ENCODE measurements around the gene ECT2L. TPM values are rescaled to one million over a fixed set of nuclear protein-coding genes. Genes with fewer than 3 reads are reported as not detected.

Gene ECT2L
- total RNA-seq, 1 donor from 2014 or later, result not detected

DNA sequence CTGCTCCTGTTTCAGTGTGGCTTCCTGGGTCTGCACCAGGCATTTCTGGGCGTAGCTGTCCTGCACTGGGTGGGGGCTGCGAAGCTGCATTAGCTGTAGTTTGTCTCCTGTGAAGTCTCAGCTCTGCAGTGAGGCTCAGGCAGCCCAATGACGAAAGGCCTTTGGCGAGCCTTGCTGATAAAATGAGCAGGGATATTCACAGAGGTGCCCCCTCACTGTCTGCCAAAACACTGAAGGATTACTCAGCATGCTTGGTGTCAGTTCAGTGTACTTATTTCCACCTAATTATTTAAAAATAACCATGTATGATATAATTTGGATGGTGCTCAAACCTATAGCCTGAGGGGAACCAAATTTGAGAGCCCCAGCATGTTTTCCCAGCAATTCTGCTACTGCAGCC, 73.5 kb downstream of the ECT2L start:
- TF ChIP-seq, protein P1, sequence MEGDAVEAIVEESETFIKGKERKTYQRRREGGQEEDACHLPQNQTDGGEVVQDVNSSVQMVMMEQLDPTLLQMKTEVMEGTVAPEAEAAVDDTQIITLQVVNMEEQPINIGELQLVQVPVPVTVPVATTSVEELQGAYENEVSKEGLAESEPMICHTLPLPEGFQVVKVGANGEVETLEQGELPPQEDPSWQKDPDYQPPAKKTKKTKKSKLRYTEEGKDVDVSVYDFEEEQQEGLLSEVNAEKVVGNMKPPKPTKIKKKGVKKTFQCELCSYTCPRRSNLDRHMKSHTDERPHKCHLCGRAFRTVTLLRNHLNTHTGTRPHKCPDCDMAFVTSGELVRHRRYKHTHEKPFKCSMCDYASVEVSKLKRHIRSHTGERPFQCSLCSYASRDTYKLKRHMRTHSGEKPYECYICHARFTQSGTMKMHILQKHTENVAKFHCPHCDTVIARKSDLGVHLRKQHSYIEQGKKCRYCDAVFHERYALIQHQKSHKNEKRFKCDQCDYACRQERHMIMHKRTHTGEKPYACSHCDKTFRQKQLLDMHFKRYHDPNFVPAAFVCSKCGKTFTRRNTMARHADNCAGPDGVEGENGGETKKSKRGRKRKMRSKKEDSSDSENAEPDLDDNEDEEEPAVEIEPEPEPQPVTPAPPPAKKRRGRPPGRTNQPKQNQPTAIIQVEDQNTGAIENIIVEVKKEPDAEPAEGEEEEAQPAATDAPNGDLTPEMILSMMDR (IDR thresholded peaks at IDR 0.05), result no peak
- Histone ChIP-seq H3K27ac (no peak overlapping the region), H3K27me3 (no peaks in the 10 kb centered on the region), H3K4me1 (no peaks in the 10 kb centered on the region), H3K36me3 (no peaks in the 10 kb centered on the region), H3K4me3 (no peak overlapping the region), H3K9me3 (no peaks in the 10 kb centered on the region)
- no peak for DNase-seq
- no peak for ATAC-seq
- intact Hi-C loops (cut with DNase I), result no loop called here

DNA sequence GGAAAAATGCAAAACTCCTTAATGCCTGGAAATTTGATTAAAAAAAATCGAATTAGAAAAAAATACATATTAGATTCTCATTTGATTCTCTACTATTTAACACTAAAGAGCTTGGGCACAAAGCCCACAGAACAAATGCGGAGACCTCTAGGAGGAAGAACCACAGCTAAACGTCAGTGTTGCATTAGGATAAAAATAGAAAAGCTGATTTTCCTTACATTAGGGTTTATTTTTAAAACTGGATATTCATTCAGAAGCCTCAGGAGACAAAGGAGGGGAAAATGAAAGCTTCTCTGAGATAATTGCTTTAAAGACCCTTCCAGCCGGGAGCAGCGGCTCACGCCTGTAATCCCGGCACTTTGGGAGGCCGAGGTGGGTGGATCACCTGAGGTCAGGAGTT, 77.3 kb downstream of the ECT2L start:
- H3K9me3 ChIP-seq, result no peaks in the 10 kb centered on the region
- no peaks in the 10 kb centered on the region for H3K4me1 ChIP-seq
- TF ChIP-seq, protein P1 (IDR thresholded peaks at IDR 0.05), result no peak
- H3K4me3 ChIP-seq, result no peak overlapping the region
- no peaks in the 10 kb centered on the region for H3K27me3 ChIP-seq
- intact Hi-C loops (cut with DNase I), result no loop called here
- DNase-seq, result no peak
- no peak overlapping the region for H3K27ac ChIP-seq
- H3K36me3 ChIP-seq, result no peaks in the 10 kb centered on the region
- no peak for ATAC-seq

DNA sequence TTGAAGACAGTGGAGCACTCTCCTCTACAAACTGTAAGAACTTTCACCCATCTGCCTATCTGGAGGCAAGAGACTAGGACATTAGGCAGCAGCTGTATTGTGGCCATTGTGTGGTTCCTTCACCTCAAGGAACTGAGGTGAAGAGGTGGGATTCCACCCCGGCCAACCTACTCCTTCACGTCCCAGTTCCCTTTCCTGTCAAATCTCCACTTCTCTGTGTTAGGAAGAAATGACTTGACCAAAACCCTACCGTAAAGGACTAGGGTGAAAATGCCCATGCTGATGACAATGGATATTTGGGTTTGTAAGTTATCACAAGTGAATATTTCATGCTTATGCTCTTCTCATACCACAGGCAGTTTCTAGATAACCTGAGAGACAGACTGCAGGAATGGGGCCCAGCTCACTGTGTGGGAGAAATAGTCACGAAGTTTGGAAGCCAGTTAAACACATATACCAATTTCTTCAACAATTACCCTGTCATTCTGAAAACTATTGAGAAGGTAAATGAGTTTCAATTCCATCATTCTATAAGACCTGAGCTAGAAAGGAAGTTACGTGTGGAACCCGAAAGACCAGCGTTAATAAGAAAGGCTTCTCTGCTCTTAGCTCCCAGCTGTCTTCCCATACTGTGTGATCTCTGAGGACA, 86.6 kb downstream of the ECT2L start:
- DNase-seq, result no peak
- TF ChIP-seq, protein P1 (IDR thresholded peaks at IDR 0.05), result no peak
- Histone ChIP-seq H3K4me1 (no peaks in the 10 kb centered on the region), H3K9me3 (no peaks in the 10 kb centered on the region), H3K27ac (no peak overlapping the region), H3K4me3 (no peak overlapping the region), H3K27me3 (no peaks in the 10 kb centered on the region), H3K36me3 (no peaks in the 10 kb centered on the region)
- intact Hi-C loops (cut with DNase I), result no loop called here
- ATAC-seq, result no peak

DNA sequence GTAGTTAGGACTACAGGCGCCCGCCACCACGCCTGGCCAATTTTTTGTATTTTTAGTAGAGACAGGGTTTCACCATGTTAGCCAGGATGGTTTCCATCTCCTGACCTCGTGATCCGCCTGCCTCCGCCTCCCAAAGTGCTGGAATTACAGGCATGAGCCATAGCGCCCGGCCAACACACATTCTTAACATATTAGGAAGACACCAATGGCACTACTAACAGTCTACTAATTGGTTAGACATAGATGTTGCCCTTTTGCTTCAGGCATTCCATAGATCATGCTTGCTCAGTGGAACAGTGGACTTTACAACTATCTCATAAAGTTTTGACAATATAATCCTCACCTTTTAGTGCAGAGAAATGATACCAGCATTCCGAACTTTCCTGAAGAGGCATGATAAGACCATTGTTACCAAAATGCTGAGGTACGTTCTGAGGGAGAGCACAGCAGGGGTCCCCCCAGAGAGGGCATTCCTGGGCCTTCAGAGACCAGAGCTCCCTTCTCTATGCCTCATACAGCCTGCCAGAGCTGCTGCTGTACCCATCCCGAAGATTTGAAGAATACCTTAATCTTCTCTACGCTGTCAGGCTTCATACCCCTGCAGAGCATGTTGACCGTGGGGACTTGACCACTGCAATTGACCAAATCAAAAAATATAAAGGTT, 89.4 kb downstream of the ECT2L start:
- intact Hi-C loops (cut with DNase I), result no loop called here

DNA sequence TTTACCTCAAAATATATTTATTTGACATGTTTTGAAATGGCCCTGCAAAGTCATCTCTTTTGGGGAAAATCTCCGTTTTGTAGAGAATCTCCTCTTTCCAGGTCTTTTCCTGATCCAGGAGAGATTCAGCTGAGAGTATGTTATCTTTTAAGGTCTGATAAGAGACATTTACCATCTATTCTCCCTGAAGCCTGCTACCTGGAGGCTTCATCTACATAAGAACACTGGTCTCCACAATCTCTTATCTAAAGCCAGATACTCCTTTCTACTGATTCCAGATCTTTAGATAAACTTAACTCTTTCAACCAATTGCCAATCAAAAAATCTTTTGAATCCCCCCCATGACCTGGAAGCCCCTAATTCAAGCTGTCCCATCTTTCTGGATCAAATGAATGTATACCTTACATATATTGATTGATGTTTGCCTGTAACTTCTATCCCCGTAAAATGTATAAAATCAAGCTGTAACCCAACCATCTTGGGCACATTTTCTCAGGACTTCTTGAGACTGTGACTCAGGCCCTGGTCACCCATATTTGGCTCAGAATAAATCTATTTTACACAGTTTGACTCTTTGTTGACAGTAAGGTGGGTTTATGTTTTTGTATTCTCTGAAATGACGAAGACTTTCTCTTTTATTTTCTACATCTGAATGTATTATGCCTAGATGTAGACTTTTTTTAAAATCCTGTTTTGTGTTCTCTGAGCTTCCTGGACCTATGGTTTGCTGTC, 95.5 kb downstream of the ECT2L start:
- no peaks in the 10 kb centered on the region for H3K27me3 ChIP-seq
- TF ChIP-seq, protein P1 (IDR thresholded peaks at IDR 0.05), result no peak
- H3K27ac ChIP-seq, result no peak overlapping the region
- intact Hi-C loops (cut with DNase I), result no loop called here
- no peak overlapping the region for H3K4me3 ChIP-seq
- no peaks in the 10 kb centered on the region for H3K9me3 ChIP-seq
- no peaks in the 10 kb centered on the region for H3K4me1 ChIP-seq
- no peaks in the 10 kb centered on the region for H3K36me3 ChIP-seq
- DNase-seq, result no peak
- ATAC-seq, result no peak

More for the DNA sequence above, 89.4 kb downstream of the ECT2L start:
- Histone ChIP-seq H3K27ac (no peak overlapping the region), H3K27me3 (no peaks in the 10 kb centered on the region), H3K4me1 (no peaks in the 10 kb centered on the region), H3K36me3 (no peaks in the 10 kb centered on the region), H3K9me3 (no peaks in the 10 kb centered on the region), H3K4me3 (no peak overlapping the region)
- ATAC-seq (no peak), DNase-seq (no peak)
- TF ChIP-seq, protein P1 (IDR thresholded peaks at IDR 0.05), result no peak

All from upper lobe of right lung (tissue), 1 donor.